ENCODE data around the gene SPPL3.

SPPL3 gene

DNA sequence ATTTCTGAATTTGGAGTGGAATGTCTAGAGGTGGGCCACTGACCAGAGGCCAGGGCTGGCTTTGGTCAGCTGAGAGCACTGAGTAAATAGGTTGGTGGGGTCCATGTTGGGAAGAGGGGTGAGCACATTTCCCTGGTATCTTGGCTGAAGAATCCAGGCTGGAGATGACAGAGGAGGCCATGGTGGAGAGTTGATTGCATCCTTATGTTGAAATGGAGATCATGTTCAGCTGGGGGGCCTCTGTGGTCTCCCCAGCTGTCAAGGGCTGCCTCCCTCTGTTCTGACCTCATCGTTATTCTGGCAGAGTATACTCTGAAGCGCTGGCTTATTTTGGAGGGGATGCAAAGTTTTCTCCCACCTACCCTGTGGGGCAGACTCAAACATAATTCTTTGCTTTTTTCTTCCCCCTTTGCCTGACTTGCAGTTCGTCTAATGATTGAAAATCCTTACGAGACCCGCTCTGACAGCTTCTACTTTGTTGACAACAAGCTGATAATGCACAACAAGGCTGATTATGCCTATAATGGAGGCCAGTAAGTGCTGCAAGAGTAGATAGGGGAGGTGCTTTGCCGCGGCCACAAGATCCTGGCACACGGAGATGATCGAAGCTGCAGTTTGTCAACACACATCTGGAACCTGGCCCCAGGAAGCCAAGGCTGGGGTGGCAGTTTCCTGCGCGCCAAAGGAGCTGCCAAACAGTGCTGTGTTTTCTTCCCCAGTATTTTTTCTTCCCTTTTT is 184.5 kb downstream of the SPPL3 start:
- DNase-seq, result no peak

DNA sequence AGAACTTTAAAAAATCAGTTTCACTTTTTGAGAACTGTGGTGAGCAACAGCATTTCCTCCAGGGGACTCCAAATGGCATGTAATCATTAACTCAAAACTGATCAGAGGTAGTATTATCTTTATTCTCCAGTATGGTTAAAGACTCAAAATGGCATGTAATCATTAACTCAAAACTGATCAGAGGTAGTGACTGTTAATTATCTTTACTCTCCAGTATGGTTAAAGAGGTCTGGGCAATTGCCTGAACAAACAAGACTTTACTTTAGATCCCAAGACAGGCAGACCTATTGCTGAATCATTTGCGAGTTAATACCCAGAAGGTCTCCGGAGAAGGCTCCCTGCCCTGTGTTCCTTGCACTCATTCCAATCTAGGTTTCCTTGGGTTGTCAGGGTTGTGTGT is 185.1 kb downstream of the SPPL3 start:
- no peak for DNase-seq

DNA sequence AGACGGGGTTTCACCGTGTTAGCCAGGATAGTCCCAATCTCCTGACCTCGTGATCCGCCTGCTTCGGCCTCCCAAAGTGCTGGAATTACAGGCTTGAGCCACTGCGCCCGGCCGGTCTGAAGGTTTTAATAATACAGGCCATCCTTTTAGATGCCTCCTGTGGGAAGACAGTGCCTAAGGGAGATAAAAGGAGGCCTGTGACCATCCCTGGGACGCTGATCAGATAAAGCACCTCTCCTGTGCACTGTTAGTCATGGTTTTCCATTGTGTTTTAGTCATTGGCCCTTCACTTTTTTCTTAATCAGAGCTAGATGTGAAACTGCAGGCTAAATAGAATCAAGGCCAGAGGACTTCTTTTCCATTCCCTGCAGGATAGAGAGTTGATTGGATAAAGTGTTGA is 186.1 kb downstream of the SPPL3 start:
- no peak for DNase-seq

DNA sequence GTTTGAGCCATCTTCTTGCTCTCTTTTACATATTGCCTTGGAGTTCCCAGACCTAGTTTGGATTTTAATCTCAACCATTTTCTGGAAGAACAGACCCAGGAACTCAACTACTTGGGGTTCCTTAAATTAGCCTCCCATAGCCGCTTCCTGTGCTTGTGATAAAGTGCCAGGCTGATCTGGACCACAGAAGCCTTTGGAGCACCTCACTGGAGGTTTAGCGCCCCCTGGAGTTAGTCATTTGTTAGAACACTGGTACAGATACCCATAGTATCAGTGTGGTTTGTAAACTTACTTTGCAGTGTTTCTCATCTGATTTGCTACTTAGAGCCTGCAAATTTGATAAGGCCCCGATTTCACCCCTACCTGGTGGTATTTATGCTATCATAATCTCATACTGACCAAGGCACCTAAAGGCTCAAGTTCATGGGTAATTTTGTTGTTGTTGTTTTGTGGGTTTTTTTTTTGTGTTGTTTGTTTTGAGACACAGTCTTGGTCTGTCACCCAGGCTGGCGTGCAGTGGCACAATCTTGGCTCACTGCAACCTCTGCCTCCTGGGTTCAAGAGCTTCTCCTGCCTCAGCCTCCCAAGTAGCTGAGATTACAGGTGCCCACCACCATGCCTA is 190.2 kb downstream of the SPPL3 start:
- peak; percentile 92 for DNase-seq

DNA sequence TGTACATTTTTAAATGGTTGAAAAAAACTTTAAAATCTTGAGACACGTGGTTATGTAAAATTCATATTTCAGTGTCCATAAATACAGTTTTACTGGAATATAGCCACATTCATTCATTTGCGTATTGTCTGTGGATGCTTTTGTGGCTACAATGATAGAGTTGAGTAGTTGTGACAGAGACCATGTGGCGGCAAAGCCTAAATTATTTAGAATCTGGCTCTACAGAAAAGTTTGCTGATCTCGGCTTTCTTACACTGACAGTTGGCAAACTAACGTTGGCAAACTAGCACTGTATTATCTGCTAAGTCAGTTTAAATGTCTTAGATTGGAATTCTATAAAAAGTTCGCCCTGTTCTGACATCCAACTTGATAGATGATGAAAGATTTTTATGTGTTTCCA is 191.5 kb downstream of the SPPL3 start:
- DNase-seq, result no peak

Measured in suppressor macrophage treated with lipopolysaccharide for 4 hours (primary cell).